GM21717 (cell line): Measurements from ENCODE around the gene HS1BP3.

Experiments
- ATAC-seq: cut with Tn5 transposase; IDR thresholded peaks from one replicate; pipeline ENCODE4 v1.9.1; 2021; ENCODE audit warnings: mild to moderate bottlenecking, moderate library complexity; ENCODE audit not compliant: unreplicated experiment

The HS1BP3 gene

DNA sequence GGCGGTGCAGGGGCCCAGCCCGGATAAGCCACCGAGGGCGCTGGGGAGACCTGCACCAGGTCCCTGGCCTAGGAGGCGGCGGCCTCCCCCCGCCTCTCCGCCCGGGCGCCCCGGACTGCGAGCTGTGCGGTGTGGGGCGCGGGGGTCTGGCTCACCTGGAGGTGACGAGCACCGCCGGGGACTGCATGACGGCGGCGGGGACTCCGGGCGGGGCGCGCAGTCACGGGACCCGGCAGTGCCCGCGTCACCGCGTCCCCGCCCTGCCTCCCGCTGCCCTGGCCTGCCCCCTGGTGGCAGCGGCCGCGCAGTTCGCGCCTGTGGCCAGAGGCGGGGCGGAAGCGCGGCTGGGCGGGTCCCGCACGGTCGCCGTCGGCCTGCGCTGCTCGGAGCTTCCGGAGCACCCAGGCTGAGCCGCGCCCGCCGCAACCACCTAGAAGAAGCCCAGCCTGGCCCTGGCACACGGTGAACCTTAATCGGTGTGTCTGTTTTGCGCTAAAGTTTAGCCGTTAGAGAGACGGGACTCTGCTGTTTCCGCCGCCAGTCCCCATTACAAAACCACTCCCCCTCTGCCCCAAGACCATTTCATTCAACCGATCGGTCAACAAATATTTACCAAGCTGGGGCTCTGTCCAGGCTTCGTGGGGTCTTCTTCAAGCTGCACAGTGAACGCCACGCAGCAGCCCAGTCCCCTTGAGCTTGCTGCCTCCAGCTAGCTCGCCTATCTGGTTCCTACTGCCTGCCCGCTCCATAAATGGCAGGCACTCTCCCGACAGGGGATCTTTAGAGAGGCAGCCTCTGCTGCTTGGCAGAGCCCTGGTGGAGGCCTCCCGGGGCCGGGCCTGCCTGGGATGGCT is at the start of gene HS1BP3:
Gene HS1BP3, minus strand, starts transcription at position 222 of the 854 bp plus-strand sequence. Its CDS starts 35 bp downstream, at position 187.
- ATAC-seq, result peak; percentile 98

GRCh38 chr2:20698916-20699613 is 48.2 kb upstream of the HS1BP3 start:
- peak; percentile 51 for ATAC-seq

- no peak for ATAC-seq
These were observed 46.5 kb upstream of the HS1BP3 start for GRCh38 chr2:20697322-20697934.

DNA sequence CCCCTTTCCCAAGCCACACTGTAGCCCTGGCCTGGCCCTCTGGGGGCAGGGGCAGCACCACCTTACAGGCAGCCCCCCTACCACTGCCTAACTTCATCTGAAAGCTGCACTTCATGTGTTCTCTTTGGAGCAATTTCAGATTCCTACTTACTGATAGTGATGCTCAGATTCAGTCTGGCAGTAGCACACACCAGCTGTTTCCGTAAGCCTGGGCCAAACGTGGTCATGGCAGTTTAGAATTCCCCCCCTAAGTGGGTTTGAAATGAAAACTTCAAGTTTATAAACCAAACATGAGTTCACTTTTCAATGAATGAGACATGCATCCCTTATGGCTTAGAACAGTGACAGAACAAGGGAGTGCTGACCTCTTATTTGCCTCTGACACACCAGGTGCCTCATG is 45.5 kb upstream of the HS1BP3 start:
- ATAC-seq, result no peak

- ATAC-seq, result no peak
These were observed 42.4 kb upstream of the HS1BP3 start for GRCh38 chr2:20693317-20693716.

DNA sequence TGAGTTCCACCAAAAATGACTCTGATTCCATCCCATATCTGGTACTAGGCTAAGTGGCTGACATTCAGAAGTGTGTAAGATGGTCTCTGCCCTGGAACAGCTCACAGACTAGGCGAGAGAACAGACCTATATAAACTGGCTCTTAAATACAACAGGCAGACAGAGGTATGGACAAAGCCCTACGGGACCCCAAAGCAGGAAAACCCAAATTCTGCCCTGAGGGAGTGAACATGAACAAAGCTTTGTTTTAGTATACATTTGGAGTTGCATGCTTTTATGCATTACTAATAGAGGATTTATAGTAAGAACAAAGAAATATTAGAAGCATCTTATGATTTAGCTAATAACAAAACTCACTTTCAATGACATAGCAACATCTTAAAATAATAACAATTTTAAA is 41.2 kb upstream of the HS1BP3 start:
- no peak for ATAC-seq

DNA sequence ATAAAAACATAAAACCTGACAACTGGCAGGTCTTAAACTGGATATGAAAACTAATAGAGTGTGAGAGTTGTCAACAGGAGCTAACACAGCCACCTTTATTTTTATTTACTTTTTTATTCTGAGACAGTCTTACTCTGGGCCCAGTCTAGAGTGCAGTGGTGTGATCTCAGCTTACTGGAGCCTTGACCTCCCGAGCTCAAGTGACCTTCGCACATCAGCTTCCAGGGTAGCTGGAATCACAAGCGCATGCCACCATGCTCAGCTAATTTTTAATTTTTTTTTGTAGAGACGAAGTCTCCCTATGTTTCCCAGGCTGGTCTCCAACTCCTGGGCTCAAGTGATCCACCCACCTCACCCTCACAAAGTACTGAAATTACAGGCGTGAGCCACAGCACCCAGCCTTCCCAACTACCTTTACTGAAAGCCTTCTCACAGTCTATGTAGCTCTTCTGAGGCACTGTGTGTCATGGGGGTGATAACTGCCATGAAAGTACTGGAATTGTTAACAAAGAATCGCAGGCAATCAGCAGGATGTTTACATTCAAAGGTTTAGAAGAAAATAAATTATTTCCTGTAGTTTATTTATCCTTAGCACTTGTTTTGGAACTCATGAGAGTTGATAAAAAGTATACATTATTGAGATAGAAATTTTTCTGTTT is 40.3 kb upstream of the HS1BP3 start:
- ATAC-seq, result no peak

GRCh38 chr2:20689428-20690264 is 38.7 kb upstream of the HS1BP3 start:
- ATAC-seq, result no peak

DNA sequence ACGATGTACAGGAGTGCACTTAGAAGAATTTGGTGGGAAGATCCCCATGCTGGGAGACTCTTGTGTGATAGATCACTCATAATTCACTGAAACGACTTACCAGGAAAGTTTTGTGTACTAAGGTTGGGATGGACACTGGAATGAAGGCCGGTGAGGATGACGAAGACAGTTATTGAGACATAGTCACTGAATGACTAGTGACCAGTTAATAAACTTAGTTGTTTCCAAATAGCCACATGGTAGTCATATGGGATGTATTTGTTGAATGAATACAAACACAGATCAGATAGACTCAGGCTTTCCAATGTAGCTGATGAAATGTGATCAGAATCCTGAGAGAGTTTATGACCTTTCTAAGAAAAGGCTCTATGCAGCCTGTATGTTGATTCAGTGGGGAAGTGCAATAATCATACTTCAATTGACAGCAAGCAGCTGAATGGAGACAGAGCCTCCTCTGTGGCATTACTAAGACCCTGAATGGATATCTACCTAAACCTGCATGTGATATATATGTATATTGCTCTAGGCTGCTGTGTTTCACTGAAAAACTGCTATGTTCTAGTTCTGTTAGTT is 36.4 kb upstream of the HS1BP3 start:
- ATAC-seq, result no peak

GRCh38 chr2:20684581-20685063 is 33.7 kb upstream of the HS1BP3 start:
- no peak for ATAC-seq

- no peak for ATAC-seq
These were observed 31.4 kb upstream of the HS1BP3 start for GRCh38 chr2:20682167-20682920.

GRCh38 chr2:20680744-20681375 is 30.0 kb upstream of the HS1BP3 start:
- no peak for ATAC-seq

DNA sequence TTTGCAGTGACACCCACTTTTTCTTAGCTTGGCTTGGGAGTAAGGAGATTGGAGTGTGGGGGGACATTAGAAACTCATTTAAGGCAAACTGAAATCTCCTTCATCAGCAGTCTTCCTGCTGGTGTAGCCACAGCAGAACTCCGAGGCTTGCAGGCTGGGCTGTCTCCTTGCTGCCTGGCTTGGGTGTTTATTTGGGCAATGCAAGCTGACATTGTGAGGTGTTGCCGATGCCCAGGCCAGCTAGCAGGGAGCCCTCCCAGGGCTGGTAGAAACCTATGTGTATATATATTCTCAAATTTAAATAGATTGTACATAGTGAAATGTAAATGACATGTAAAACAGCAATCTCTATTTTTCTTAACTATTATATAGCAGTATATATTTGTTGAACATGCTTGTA is 27.9 kb upstream of the HS1BP3 start:
- ATAC-seq, result no peak

DNA sequence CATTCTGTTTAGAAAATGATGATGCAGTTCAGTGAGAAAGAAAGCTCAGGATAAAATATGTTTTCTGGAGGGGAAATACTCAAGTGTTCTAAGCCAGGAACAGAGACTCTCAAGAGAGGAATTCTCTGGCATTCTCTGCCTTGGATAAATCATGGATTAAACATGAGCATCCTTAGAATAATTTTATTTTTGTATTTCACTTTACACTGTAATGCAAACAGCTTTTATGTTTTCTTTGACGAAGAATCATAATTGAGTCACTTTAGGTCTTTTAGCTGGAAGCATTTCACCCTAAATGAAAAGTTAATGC is 27.1 kb upstream of the HS1BP3 start:
- no peak for ATAC-seq

DNA sequence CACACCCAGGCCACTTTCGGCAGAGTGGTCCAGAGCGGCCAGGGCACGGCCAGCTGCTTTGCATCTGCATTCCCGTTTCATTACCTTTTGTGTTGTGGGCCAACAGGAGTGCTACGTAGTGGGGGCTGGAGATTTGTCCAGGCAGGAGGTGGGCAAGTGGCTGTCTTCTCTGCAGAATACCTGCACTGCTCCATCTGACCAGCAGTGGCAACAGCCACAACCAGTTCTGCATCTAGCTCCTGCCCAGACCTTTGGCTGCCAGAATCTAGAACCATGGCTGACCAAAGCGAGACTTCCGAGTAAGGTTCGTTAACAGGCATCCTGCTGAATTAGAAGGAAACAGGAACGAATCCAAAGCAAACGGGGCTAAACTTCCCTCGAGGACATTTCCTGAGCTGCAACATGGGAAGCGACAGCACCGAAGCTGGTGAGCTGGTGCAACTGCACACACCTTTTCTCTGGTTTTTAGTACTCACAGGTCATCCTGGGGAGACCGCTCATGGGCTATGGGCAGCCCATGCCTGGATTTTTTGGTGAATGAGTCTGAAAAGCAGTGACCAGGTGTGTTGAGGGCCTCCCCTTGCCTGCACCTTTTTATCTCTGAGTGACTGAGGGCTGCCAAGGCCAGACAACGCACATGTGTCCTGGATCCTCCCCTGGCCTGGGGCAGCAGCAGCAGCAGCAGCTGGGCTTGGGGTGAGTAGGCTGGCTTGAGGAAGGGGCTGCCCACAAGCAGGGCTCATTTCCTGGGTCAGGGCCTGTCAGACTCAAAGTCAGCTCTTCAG is 26.6 kb upstream of the HS1BP3 start:
- peak; percentile 46 for ATAC-seq

- ATAC-seq, result peak; percentile 84
These were observed 25.7 kb upstream of the HS1BP3 start for GRCh38 chr2:20676353-20677215.

DNA sequence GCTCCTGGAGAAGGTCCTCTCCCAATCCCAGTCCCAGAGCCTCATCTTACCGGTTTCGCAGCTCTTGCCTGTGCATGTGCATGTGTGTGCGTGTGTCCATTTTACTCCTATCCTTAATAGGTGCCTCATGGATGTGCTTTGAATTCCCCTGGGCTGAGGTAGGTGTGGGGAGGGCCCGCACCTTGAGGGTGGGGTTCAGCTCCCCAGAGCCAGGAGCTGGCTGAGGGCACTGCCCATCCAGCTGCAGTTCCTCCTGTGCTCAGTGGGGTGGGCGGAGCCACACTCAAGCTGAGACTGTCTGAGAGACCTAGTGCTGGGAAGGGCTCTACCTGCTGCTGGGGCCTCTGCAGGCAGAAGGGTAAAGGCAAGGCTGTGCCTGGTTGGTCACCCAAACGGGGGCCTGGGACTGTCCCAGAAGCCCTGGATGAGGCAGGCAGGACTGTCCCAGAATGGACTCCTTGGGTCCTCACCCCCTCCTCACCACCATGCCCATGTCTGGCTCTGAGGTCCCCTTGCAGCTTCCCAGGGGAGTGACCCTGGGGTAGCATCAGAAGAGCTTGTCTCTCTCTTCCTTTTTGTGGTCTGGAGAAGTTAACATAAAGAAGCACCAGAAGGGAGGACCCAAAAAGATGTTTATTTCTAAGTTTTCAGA is 24.9 kb upstream of the HS1BP3 start:
- peak; percentile 59 for ATAC-seq
